GM19467 (cell line): ENCODE results near the gene KIF22.
"Not testable (repeated sequence)": the region's sequence is repeated elsewhere in the genome, so short reads cannot be mapped to it uniquely, and the experiment has no call there.

Experiments
- ATAC-seq: cut with Tn5 transposase; IDR thresholded peaks from one replicate; pipeline ENCODE4 v1.9.1; 2021; ENCODE audit warnings: mild to moderate bottlenecking, moderate library complexity; ENCODE audit not compliant: unreplicated experiment

Gene KIF22

GRCh38 chr16:29793153-29793552, 2.6 kb downstream of the KIF22 start:
- not testable (repeated sequence) for ATAC-seq

GRCh38 chr16:29794231-29794710, 3.7 kb downstream of the KIF22 start:
- no peak for ATAC-seq

DNA sequence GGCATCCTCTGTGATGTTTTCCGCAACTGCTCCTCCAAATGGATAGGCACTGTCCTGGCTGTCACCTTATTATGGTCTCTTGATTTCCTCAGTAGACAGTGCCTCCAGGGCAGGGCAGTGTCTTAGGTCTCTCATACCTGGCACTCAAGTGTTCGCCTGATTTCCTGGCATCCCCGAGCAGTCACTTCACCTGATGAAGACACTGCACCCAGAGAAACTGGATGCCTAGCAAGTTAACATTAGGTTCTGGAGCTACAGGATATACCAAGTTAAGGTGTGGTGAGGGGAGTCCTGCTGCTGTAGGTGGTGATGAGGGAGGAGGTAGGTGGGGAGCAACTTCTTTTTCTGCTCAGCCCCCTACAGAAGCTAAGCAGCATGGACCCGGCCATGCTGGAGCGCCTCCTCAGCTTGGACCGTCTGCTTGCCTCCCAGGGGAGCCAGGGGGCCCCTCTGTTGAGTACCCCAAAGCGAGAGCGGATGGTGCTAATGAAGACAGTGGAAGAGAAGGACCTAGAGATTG, 11.9 kb downstream of the KIF22 start:
- no peak for ATAC-seq

DNA sequence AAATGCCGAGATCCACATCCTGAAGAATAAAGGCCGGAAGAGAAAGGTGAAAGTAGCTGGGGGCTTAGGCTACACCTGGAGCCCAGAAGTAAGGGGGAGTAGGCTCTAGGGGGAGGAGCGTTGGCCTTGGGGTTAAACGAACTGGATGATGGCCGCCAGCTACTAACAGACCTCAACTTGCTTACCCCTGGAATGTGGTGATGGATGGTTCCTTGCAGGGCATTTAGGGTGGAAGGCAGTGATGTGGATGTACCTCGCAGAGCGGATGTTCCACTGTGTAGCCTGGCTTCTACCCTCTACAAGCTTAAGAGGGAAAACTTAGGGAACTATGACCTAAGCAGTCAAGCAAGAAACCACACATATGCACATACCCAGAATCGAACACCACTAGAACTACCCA, 13.5 kb downstream of the KIF22 start:
- ATAC-seq = no peak

DNA sequence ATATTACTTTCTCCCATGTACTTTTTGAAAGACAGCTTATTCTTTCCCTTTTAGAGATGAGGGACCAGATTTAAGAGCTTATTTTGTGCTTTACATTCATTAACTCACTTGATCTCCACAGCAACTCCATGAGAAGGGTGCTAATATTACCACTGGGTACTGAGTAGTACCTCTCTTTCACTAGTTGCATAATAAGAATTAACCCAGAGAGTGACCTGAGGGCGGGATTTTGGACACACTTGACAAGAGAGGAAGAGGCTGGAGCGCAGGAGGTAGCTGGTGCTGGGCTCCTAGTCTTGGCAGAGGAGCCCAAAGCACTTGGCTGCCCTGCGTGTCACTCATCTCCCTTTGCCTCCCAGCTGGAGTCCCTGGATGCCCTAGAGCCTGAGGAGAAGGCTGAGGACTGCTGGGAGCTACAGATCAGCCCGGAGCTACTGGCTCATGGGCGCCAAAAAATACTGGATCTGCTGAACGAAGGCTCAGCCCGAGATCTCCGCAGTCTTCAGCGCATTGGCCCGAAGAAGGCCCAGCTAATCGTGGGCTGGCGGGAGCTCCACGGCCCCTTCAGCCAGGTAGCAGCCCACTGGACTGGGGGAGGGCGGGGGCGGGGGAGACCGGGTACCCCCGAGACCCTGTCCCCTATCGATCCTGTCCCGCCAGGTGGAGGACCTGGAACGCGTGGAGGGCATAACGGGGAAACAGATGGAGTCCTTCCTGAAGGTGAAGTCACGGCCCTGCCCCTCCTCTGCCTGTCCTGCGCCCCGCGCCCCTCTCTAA, 14.1 kb downstream of the KIF22 start:
- ATAC-seq = no peak

- ATAC-seq = peak; percentile 43
These were observed 14.9 kb downstream of the KIF22 start for GRCh38 chr16:29805232-29806098.

DNA sequence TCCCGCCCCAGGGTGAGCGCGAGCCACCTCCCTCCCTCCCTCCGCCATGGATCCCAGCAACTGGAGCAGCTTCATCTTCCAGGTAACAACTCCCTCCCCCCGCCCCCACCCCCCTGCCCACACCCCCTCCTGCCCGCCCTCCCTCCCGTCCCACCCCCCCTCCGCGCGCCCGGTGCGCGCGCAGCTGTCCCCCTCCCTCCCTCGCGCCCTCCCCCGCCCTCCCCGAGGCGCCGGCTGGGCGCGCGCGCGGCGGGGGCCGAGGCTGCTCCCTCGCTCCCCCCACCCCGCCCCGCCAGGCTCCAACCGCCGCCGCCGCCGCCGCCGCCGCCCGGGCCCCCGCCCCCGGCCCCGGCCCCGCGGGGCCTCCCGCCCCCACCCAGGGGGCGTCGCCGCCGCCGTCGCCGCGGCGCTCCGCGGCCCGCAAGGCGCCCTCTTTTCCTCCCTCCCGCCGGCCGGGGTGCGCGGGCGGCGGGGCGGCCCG, 15.6 kb downstream of the KIF22 start, which contains the start of gene MAZ:
MAZ (plus strand) TSS at position 431 of the 481 bp plus-strand sequence. CDS start 173 bp downstream, outside the sequence.
- ATAC-seq = no peak

DNA sequence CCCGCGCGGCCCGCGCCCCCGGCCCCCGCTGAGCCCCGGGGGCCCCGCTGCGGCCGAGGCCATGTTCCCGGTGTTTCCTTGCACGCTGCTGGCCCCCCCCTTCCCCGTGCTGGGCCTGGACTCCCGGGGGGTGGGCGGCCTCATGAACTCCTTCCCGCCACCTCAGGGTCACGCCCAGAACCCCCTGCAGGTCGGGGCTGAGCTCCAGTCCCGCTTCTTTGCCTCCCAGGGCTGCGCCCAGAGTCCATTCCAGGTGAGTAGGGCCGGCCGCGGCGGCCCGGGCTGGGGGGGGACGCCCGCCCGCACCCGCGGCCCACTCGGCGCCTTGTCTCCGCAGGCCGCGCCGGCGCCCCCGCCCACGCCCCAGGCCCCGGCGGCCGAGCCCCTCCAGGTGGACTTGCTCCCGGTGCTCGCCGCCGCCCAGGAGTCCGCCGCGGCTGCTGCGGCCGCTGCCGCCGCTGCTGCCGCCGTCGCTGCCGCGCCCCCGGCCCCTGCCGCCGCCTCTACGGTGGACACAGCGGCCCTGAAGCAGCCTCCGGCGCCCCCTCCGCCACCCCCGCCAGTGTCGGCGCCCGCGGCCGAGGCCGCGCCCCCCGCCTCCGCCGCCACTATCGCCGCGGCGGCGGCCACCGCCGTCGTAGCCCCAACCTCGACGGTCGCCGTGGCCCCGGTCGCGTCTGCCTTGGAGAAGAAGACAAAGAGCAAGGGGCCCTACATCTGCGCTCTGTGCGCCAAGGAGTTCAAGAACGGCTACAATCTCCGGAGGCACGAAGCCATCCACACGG, 16.3 kb downstream of the KIF22 start:
- no peak for ATAC-seq

GRCh38 chr16:29807426-29808218, 17.1 kb downstream of the KIF22 start:
- no peak for ATAC-seq

- ATAC-seq = no peak
These were observed 17.8 kb downstream of the KIF22 start for GRCh38 chr16:29808219-29808900.

- ATAC-seq = no peak
These were observed 18.6 kb downstream of the KIF22 start for GRCh38 chr16:29809031-29809747.

GRCh38 chr16:29809850-29810698, 19.5 kb downstream of the KIF22 start:
- ATAC-seq = no peak

GRCh38 chr16:29810699-29811169, 20.2 kb downstream of the KIF22 start:
- ATAC-seq = no peak

- ATAC-seq = peak; percentile 36
These were observed 20.8 kb downstream of the KIF22 start for GRCh38 chr16:29811170-29811895.

DNA sequence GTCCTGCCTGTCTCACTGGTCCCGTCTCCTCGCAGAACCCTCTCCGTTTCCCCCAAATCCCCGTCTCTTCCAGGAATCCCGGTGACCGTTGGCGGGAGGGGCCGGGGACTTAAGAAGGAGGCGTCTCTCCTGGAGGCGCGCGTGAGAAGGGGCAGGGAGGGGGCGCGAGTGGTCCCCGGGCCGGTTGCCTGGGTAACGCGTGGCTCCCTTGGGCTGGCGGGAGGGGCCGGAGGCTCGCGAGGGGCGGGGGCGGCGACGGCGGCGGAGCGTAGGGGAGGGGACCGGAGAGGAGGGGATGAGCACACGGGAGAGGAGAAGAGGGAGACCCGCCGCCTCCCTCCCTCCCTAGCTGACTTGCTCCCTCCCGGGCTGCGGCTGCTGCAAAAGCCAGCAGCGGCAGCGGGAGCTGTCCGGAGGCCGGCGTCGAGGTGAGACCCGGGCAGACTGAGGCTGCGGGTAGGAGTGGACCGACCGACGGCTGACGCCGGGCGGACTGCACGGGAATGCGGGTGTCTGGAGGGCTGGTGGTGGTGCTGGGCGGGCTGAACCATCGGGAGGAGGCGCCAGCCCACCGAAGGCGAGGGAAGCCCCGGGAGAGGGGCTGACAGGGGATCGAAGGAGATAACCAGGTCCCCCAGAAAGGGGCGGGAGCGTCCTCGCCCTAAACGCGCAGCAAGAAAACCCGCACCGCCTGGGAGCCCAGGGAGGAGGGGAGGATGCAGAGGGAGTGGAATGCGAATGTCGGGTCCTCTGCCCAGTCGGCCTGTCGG, 21.5 kb downstream of the KIF22 start, which contains the start of gene PRRT2:
PRRT2 (plus strand) TSS at position 298 of the 770 bp plus-strand sequence. CDS start 862 bp downstream, outside the sequence.
- ATAC-seq = no peak
